ENCODE data around the gene OR8D1. TPM values are rescaled to one million over a fixed set of nuclear protein-coding genes. Genes with fewer than 3 reads are reported as not detected.

Gene OR8D1
- total and polyA plus RNA-seq, 2 donors (not counting 3 experiments of a cell fraction or from before 2014, with no cell fraction given), result not detected

DNA sequence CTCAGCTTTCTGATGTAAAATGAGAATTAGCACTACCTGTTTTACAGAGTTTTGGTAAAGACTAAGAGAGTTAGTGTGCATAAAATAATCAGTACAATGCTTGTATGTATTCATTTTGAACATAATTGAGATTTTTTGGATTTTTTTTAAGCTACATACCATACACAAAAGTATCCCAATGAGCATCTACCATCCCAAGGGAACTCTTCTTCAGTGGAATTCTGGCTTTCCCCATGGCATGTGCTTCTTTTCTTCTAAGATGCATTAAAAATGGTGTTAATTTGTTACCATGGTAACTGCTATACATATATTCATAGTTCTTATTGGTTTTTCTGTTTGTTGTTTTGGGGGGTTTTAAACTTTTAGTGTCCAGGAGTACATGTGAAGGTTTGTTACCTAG lies 17.7 kb downstream of the OR8D1 start:
- Histone ChIP-seq H3K9ac (replicated peaks; ENCODE audit: extremely low read depth, insufficient read depth, low read length) (no peak overlapping the region), H3K79me2 (ENCODE audit: control insufficient read depth, insufficient read depth, low read length) (no peaks in the 10 kb centered on the region), H2AFZ (ENCODE audit: low read depth, low read length) (no peak overlapping the region), H3K4me2 (ENCODE audit: insufficient read depth, low read length) (no peak overlapping the region), H3K4me3 (replicated peaks in 1 of 3; ENCODE audit: insufficient read depth in 1 of 3, low read depth in 1 of 3, low read length in 3 of 3) (no peak overlapping the region), H3K4me1 (ENCODE audit: control insufficient read depth, extremely low read depth, insufficient read depth, low read length) (no peaks in the 10 kb centered on the region), H4K20me1 (replicated peaks; ENCODE audit: control insufficient read depth, extremely low read depth, insufficient read depth, low read length) (no peaks in the 10 kb centered on the region), H3K36me3 (ENCODE audit: control insufficient read depth in 2 of 2, extremely low read depth in 1 of 2, insufficient read depth in 2 of 2, low read length in 2 of 2) (no peaks in the 10 kb centered on the region), H3K9me1 (replicated peaks; ENCODE audit: control insufficient read depth, extremely low read depth, insufficient read depth, low read length) (no peaks in the 10 kb centered on the region), H3K27ac (ENCODE audit: insufficient read depth, low read depth, low read length) (no peak overlapping the region), H3K27me3 (ENCODE audit: control insufficient read depth in 2 of 2, insufficient read depth in 2 of 2, low read length in 2 of 2) (peaks cover 0 to 2% of the 10 kb centered on the region in 2 experiments), H3K9me3 (replicated peaks; ENCODE audit: control insufficient read depth, insufficient read depth, low read length) (no peaks in the 10 kb centered on the region)
- BruUV-seq (replicated peaks), result no TSS peak
- TF ChIP-seq POLR2AphosphoS5 (IDR thresholded peaks at IDR 0.05; ENCODE audit: insufficient read depth, low read depth, low read length) (no peak), JUN (IDR thresholded peaks at IDR 0.05; ENCODE audit: borderline replicate concordance, insufficient read depth, insufficient read length, low read depth) (no peak), MYC (IDR thresholded peaks at IDR 0.05; ENCODE audit: low read depth, low read length) (no peak), FOS (IDR thresholded peaks at IDR 0.05; ENCODE audit: borderline replicate concordance, insufficient read depth, low read length) (no peak), POLR2A (IDR thresholded peaks at IDR 0.05; ENCODE audit: low read depth, low read length) (no peak), GATA2 (IDR thresholded peaks at IDR 0.05; ENCODE audit: insufficient read depth, insufficient read length, low read depth, low read length) (no peak), EZH2 (IDR thresholded peaks at IDR 0.05; ENCODE audit: borderline replicate concordance, low read depth, low read length, severe bottlenecking) (no peak)
- TF ChIP-seq, protein P1, sequence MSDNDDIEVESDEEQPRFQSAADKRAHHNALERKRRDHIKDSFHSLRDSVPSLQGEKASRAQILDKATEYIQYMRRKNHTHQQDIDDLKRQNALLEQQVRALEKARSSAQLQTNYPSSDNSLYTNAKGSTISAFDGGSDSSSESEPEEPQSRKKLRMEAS (IDR thresholded peaks at IDR 0.05; ENCODE audit: insufficient read depth, insufficient read length), result no peak
- TF ChIP-seq, protein P2, sequence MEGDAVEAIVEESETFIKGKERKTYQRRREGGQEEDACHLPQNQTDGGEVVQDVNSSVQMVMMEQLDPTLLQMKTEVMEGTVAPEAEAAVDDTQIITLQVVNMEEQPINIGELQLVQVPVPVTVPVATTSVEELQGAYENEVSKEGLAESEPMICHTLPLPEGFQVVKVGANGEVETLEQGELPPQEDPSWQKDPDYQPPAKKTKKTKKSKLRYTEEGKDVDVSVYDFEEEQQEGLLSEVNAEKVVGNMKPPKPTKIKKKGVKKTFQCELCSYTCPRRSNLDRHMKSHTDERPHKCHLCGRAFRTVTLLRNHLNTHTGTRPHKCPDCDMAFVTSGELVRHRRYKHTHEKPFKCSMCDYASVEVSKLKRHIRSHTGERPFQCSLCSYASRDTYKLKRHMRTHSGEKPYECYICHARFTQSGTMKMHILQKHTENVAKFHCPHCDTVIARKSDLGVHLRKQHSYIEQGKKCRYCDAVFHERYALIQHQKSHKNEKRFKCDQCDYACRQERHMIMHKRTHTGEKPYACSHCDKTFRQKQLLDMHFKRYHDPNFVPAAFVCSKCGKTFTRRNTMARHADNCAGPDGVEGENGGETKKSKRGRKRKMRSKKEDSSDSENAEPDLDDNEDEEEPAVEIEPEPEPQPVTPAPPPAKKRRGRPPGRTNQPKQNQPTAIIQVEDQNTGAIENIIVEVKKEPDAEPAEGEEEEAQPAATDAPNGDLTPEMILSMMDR (IDR thresholded peaks at IDR 0.05; ENCODE audit: extremely low read depth in 1 of 2, insufficient read depth in 1 of 2, low read depth in 1 of 2, low read length in 2 of 2), result no peak
- DNase-seq (ENCODE audit: low read depth, low spot score) (no peak), FAIRE-seq (no peak)
- dilution Hi-C loops (cut with MboI; ENCODE audit: extremely low pct_ligation_motif_present, low sequenced_read_pairs), result no loop called here
- CTCF ChIA-PET, result no interaction called here
- POLR2A ChIA-PET, result no interaction called here
- intact Hi-C loops (cut with micrococcal nuclease), result no loop called here
